SK-N-DZ (cell line): Measurements from ENCODE around the gene COQ8B. TPM values are rescaled to one million over a fixed set of nuclear protein-coding genes. Genes with fewer than 3 reads are reported as not detected.
"Not testable (repeated sequence)": the region's sequence is repeated elsewhere in the genome, so short reads cannot be mapped to it uniquely, and the experiment has no call there.

Source experiments
- DNase-seq: peaks from one replicate; pipeline ENCODE4 v3.0.0-alpha.2; 2015; ENCODE audit warnings: low spot score
- polyA plus RNA-seq, 2 experiments: library from polyadenylated mRNA; depleted of rRNA; stranded (reverse); fragments of >200 nt; gene quantifications; 2 replicates each; pipeline ENCODE4 v1.2.3, GENCODE V29; 2014

Gene COQ8B
- polyA plus RNA-seq (2014; cell fraction: cytosol; rRNA removed): 44.2 and 50.1 TPM in 2 replicates
- 60.6 and 62.4 TPM in 2 replicates for polyA plus RNA-seq (2014; cell fraction: nucleus; rRNA removed)

DNA sequence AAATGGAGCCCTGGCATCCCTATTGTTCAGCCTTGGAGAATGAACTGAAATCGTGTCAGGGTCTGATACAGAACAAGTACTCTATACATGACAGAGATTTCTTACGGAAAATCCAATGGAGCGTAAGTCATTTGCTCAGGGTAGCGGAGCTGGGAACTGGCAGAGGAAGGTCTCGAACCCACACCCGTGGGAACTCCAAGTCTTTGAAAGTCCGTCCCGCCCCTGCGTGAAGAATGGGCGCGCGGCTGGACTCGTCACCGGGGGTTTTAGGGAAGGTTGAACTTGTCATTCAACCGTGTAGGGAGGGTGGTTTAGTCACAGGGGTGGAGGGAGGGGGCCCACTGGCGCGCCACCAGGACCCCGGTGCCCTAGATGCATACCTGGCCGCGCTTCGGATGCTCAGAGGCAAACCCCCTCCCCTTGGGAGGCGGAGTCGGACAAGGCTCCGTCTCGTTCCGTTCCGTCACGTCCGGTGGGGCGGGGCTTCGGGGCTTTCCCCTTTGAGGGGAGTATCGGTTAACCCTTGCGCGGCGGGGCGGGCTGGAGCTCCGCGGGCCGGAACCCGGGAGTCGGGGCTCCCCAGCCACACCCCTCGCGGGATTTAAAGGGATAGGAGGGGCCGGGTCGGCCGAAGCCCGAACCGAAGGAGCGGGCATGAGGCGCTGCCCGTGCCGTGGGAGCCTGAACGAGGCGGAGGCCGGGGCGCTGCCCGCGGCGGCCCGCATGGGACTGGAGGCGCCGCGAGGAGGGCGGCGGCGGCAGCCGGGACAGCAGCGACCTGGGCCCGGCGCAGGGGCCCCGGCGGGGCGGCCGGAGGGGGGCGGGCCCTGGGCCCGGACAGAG is at the start of gene COQ8B, which contains the start of gene ITPKC:
COQ8B (minus strand) TSS at position 405 of the 843 bp plus-strand sequence. CDS start 2,254 bp downstream, outside the sequence.
ITPKC (plus strand) TSS at position 631 of the 843 bp plus-strand sequence; CDS start at position 655, 24 bp downstream.
- DNase-seq: peak; percentile 95

DNA sequence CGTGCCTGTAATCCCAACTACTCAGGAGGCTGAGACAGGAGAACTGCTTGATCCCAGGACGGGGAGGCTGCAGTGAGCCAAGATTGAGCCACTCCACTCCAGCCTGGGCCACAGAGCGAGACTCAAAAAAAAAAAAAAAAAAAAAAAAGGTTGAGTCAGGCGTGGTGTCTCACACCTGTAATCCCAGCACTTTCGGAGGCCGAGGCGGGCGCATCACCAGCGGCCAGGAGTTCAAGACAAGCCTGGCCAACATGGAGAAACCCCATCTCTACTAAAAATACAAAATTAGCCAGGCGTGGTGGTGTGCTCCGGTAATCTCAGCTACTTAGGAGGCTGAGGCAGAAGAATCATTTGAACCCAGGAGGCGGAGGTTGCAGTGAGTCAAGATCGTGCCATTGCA is 49.7 kb upstream of the COQ8B start:
- not testable (repeated sequence) for DNase-seq

DNA sequence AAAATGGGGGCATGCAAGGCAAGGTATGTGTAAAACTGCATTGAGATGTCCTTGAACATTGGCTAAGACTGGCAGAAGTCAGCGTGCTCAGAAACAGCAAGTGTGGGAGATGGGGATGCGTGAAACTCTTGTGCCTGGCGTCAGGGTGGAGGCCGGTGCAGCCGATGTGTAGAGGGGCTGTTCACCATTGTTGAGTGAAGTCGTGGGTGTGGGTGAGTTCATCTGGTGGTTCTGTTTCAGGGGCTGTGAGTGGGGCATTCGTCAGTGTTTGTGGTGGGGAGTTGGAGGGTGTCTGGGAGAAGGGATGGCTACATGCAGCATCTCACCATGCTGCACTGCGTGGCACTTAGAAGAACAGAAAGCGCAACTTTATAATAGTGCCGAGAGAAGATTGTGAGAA is 47.3 kb upstream of the COQ8B start:
- DNase-seq: no peak

DNA sequence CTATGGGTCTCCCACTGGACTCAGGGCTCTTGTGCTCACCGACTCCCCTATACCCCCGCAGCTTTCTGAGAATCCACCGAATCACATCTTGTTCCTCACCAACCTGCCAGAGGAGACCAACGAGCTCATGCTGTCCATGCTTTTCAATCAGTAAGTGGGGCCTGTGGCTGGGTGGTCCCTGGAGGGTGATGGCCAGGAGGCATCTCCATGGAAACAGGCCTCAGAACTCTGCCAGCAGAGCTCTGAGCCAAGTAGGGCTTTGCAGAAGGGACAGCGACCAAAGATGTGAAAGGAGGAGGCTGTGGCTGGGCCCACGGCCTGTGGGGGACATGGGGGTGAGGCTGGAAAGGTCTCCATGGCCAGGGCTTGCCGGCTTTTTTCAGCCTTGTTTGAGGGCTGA is 46.8 kb upstream of the COQ8B start:
- DNase-seq: no peak

DNA sequence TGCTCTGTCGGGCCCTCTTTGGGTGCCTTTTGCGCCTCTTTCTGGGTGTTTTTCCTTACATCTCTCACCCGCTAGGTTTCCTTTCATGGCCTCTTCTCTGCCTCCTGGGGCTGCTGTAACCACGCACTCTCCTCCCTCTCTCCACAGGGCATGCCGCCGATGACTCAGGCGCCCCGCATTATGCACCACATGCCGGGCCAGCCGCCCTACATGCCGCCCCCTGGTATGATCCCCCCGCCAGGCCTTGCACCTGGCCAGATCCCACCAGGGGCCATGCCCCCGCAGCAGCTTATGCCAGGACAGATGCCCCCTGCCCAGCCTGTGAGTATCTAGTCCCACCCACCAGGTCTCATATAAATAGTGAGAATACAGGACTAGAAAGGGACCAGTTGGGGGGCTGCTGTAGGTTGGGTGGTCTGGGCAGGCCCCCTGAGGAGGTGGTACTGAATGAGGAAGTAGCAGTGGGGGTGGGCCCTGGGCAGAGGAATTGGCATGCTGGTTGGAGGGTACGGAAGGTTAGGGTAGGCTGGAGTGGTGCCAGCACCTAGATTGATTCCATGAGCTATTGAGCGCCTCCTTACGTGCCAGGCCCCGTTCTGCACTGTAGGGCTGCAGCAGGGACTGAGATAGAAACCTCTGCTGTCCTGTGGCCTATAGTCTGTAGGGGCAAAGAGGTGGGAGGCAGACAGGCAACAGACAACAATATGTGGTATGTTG is 46.2 kb upstream of the COQ8B start:
- DNase-seq: no peak

DNA sequence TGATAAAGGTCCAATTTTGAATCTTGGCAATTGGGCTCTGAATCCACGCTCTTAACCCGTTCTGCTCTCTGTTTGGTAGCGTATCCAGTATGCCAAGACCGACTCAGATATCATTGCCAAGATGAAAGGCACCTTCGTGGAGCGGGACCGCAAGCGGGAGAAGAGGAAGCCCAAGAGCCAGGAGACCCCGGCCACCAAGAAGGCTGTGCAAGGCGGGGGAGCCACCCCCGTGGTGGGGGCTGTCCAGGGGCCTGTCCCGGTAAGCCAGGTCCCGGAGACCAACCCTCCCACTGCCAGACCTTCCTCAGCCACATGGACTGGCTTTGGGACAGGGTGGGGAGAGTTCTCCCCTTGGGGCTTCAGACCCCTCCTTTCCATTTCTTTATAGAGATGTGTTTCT is 42.7 kb upstream of the COQ8B start:
- DNase-seq: no peak

DNA sequence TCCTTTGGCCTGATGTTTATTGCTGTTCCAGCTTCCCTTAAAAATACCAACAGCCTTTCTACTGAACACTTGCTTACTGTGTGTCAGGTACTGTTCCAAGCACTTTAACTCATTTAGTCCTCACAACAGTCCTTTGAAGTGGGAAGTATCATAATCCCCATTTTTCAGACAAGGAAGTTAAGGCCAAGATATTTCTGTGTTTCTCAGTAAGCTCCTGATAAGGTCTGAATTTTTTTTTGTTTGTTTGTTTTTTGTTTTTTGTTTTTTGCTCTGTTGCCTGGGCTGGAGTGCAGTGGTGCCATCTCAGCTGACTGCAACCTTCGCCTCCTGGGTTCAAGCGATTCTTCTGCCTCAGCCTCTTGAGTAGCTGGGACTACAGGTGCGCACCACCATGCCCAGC is 41.8 kb upstream of the COQ8B start:
- no peak for DNase-seq

DNA sequence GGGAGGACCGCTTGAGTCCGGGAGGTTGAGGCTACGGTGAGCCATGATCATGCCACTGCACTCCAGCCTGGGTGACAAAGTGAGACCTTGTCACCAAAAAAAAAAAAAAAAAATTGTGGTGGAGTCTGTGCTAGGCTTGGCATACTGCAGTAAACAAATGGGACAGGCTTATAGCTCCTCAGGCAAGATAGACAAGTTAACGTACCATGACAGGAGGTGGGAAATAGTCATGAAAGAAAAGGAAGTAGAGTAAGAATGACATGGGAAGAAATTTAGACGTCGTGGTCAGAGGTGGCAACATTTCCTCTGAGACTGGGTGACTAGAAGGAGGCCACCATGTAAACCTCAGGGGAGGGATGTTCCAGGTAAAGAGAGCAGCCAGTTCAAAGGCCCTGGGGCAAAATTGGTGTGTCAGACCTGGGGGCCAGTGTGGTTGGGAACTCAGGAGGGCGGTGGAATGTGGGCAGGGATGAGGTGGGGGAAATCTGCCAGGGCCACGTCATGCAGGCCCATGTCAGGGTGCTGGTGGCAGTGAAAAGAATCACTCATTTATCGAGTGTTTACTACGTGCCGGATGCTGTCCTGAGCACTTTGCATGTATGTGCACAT is 39.9 kb upstream of the COQ8B start:
- DNase-seq: no peak

DNA sequence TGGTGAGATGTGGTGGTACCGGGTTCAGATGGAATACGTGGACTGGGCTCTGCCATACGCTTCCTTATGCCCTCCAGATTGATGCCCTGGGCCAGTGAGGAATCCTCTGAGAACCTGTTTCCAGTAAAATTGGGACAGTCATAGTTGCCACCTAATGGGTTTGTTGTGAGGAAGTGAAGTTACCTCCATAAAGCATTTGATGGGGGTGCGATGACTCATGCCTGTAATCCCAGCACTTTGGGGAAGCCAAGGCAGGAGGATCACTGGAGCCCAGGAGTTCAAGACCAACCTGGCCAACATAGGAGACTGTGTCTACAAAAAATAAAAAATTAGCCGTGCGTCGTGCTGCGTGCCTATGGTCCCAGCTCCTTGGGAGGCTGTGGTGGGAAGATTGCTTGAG is 39.1 kb upstream of the COQ8B start:
- DNase-seq: no peak

DNA sequence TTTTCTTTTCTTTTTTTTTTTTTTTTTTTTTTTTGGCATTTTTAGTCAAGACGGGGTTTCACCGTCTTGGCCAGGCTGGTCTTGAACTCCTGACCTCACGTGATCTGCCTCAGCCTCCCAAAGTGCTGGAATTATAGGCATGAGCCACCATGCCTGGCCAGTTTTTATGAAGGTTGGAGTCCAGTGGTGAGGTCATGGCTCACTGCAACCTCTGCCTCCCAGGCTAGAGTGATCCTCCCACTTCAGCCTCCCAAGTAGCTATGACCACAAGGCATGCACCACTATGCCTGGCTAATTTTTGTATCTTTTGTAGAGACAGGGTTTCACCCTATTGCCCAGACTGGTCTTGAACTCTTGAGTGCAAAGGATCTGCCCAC is 38.5 kb upstream of the COQ8B start:
- no peak for DNase-seq

DNA sequence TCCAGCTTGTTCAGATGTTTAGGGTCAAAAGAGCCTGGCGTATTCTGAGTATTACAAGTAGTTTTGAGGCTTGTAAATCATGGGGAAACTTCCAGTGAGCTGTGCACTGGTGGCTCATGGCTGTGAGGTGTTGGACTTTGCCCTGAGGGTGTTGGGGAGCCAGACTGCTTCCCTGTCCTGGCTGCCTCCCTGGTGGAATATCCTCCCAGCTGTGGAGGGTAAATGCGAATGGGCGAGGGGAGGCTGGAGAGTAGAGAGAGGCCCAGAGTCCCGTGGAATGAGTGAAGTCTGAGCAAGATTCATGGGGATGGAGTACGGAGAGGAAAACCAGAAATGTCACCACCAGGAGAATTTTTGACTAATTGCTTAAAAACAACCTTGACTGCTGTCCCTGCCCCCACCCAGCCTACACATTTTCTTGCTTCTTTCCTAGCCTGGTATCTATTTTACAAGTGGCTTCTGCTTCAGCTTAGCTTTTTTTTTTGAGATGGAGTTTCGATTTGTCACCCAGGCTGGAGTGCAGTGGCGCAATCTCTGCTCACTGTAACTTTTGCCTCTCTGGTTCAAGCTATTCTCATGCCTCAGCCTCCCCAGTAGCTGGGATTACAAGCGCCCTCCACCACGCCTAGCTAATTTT is 38.0 kb upstream of the COQ8B start:
- no peak for DNase-seq

DNA sequence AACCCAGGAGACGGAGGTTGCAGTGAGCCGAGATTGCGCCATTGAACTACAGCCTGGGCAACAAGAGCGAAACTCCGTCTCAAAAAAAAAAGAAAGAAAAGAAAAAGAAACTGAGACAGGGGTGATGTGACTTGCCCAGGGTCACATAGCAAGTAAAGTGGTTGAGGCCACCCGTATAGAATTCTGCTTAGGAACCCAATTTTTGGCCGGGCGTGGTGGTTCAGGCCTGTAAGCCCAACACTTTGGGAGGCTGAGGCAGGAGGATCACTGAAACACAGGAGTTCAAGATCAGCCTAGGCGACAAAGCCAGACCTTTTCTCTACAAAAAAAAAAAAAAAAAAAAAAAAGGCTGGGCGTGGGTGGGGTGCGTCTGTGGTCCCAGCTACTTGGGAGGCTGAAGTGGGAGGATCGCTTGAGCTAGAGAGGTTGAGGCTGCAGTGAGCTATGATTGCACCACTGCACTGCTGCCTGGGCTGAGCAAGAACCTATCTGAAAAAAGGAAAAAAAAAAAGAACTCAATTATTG is 35.6 kb upstream of the COQ8B start:
- no peak for DNase-seq

DNA sequence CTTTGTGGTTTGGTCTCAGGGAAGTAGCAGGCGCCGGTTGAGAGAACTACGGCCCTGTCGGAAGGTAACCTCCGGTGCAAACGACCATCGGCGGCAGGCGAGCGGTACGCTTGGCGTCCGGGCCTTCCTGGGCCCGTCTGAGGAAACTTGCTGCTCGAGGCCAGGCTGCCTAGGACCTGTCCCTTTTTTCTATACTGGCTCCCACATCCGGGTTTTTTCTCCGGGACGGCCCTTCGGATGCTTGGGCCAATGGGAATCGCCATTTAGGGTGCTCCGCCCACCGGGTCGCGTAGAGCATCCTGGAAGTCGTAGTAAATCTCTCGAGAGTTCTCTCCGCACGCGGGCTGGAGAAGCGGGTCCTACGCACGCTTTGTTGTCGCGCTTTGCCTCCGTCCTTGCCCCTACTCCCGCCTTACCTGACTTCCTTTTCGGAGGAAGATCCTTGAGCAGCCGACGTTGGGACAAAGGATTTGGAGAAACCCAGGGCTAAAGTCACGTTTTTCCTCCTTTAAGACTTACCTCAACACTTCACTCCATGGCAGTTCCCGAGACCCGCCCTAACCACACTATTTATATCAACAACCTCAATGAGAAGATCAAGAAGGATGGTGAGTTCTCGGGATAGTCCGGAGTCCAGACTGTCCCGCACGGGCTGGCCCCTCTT is 34.3 kb upstream of the COQ8B start, which contains the start of gene SNRPA:
SNRPA (plus strand) TSS at position 330 of the 664 bp plus-strand sequence; CDS start at position 536, 206 bp downstream.
- peak; percentile 98 for DNase-seq

DNA sequence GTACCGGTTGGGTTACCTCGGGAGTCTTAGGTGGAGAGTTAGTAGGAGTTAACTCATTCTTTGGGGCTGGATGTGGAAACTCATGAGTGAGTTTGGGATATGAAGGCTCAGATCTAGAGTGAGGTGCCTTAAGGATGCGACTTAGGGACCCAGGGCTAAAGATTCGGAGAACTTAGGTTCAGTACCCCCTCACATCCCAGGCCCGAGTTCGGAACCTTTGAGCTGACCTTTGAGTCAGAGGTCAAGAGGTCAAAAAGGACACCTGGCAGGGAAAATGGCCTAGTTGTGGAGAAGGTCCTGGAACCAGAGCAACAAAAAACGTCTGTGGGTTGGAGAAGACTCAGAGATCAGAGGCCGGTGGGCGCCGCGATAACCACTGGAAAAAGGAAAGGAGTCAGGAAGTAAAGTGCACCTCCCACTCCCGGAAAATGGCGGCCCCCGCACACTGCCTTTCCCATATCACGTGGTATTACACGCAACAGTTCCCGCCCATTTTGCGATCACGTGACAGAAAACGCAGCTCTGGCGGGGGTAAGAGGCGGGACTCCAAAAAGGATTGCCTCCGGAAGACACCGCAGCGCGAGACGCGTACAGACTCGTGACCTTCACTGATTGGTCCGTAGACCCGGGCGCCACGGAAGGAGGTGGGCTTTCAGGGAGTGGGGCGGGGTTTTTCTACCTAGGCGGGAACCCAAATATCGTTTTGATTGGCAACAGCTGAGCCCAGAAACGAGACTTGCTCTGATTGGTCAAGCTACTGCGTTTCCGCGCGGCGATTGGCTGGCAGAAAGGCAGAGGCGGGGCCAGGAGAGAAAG is 33.6 kb upstream of the COQ8B start, which contains the start of gene ACTMAP:
ACTMAP (minus strand) TSS at position 420 of the 816 bp plus-strand sequence. CDS start 674 bp downstream, outside the sequence.
- DNase-seq: peak; percentile 100

DNA sequence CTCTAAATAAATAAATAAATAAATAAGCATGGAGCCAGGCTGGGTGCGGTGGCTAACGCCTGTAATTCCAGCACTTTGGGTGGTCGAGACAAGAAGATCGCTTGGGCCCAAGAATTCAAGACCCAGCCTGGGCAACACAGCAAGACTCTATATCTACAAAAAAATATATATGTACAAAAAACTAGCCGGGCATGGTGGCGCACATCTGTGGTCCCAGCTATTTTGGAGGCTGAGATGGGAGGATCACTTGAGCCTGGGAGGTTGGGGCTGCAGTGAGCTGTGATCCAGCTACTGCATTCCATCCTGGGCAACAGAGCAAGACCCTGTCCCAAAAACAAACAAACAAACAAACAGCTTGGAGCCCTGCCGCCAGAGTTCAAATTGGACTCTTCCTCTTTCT is 30.9 kb upstream of the COQ8B start:
- no peak for DNase-seq

DNA sequence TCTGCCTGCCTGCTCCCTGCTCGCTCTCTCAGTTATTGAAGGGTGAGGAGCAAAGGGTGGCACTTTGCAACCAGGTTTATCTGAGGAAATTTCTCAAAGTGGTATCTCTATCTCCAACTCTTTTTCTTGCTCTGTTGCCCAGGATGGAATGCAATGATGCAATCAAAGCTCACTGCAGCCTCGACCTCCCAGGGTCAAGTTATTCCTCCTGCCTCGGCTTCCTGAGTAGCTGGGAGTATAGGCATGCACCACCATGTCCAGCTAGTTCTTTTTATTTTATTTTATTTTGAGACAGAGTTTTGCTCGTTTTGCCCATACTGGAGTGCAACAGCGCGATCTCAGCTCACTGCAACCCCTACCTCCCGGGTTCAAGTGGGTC is 28.7 kb upstream of the COQ8B start:
- DNase-seq: no peak

DNA sequence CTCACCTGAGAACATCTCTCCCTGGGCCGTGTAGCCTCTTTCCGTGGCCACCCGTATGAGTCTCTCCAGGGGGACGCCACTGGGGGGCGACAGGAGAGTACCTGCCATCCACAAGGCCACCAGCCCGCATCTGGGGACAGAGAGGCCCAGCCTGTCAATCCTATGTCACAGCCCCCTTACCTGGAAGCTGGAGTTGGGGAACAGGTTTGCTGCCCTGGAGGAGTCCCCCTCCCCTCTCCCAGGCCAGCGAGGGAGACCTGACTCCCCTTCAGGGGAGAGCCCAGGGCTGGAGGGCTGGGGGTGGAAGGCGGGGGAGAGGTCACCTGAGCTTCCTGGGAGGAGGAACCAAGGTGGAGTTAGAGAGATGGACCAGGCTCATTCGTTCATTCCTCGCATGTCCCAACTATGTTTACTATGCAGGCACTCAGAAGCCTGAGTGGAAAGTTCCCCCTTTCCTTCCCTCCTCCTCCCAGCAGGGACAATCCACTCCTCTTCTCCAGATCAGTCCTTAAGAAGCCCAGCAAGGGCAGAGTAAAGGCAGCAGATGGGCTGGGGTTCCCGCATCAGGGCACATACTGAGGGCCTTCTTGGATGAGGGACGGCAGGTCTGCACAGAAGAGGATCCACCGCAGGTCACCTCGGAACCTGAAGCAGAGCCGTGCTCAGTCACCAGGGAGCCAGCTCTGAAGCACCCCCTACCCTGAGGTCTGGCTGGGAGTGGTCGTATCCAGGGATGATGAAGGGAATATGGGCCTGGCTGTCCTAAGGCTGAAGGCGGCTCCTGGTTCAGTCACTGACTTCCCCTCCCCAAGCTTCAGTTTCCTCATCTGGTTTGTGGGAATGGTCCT is 28.1 kb upstream of the COQ8B start:
- no peak for DNase-seq

DNA sequence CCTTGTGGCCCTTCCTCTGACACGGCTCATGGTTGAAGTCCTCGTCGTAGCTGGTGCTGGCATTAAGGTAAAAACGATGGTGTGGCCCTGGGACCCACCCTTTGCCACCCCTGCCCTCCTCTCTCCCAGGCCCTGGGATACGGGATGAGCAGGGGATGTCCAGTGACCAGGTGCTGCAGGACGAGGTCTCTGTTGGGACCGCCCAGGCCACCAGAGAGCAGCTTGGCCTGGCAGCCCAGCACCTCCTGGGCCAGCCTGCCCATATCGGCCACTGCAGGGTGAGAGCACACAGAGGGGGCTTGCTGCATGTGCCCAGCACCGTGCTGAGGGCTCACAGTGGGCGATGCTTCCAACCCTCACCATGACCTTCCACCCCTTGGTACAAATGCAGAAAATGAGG is 27.2 kb upstream of the COQ8B start:
- no peak for DNase-seq

DNA sequence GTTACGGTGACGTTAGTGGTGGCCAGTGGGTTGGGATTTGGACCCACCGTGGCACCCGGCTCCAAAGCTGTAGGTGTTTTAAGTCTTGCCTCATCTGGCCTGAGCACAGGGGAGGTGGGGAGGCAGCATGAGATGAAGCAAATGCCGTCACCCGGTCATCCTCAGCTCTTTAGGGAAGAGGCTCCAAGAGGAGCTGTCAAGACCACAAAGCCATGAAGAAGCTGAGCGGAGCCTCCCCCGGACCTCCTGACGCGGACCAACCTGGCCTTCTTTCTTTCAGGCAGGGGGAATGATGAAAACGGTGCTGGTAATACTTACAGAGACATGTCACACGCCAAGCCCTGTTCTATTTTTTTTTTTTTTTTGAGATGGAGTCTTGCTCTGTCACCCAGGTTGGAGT is 26.2 kb upstream of the COQ8B start:
- DNase-seq: no peak
